ENCODE measurements around the gene SENP2. TPM values are rescaled to one million over a fixed set of nuclear protein-coding genes. Genes with fewer than 3 reads are reported as not detected.
A peak's percentile ranks its signal among the peaks of the same experiment; 100 is the strongest.

The SENP2 gene
- polyA plus RNA-seq, 2 donors = 5.3 to 8.4 TPM

DNA sequence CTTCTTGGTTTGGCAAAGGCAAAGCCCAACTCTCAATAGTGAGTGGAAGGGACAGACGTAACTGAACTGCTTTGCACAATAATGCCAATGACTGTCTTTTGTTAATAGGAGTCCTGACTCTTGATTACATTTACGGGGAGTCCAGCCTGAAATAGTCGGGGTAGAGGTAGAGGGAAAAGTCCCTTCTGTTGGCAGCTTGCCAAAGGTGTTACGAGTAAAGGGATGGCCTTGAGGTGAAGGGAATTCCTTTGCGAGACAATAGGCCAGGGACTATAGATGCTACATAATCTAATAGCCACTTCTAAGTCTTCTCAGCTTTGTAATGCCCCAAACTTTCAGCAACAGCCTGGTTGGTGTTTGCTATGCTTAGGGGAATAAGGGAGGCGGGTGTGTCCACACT lies 2.2 kb upstream of the SENP2 start:
- H3K27ac ChIP-seq (ENCODE audit: low read depth in 2 of 2, low read length in 1 of 2) = no peak overlapping the region
- no peaks in the 10 kb centered on the region for H3K36me3 ChIP-seq (ENCODE audit: control insufficient read depth in 2 of 2, insufficient read depth in 2 of 2, low read length in 1 of 2)
- 59 to 66% methylated on average over 6 of the region's 6 CpGs for WGBS, 2 donors
- no peak overlapping the region for H3K4me3 ChIP-seq (ENCODE audit: low read depth in 1 of 2, low read length in 2 of 2)
- no peaks in the 10 kb centered on the region for H3K4me1 ChIP-seq (ENCODE audit: control insufficient read depth in 2 of 2, insufficient read depth in 2 of 2, low read length in 1 of 2)
- no peaks in the 10 kb centered on the region for H3K9me3 ChIP-seq (ENCODE audit: control insufficient read depth in 2 of 2, insufficient read depth in 1 of 2, low read depth in 1 of 2, low read length in 1 of 2)
- no peaks in the 10 kb centered on the region for H3K27me3 ChIP-seq (ENCODE audit: control insufficient read depth in 1 of 2, insufficient read depth in 2 of 2, low read length in 2 of 2)

DNA sequence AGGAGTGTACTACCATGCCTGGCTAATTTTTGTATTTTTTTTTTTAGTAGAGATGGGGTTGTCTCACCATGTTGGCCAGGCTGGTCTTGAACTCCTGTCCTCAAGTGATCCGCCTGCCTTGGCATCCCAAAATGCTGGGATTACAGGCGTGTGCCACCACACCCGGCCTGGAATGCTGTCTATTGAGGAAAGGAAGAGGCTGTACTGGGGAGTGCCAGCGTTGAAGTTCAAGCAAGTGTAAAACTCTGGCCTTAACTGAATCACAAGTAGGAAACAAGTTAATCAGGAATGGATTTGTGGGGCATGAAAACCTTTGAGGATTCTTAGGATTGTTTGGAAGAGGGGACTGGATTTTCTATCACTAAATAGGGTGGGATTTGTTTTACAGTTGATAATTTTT lies 1.4 kb upstream of the SENP2 start:
- Histone ChIP-seq H3K27ac (ENCODE audit: low read depth in 2 of 2, low read length in 1 of 2) (peak overlapping the region in 1 of 2 donors; percentile 51), H3K27me3 (ENCODE audit: control insufficient read depth in 1 of 2, insufficient read depth in 2 of 2, low read length in 2 of 2) (no peaks in the 10 kb centered on the region), H3K9me3 (ENCODE audit: control insufficient read depth in 2 of 2, insufficient read depth in 1 of 2, low read depth in 1 of 2, low read length in 1 of 2) (no peaks in the 10 kb centered on the region), H3K4me3 (ENCODE audit: low read depth in 1 of 2, low read length in 2 of 2) (no peak overlapping the region), H3K36me3 (ENCODE audit: control insufficient read depth in 2 of 2, insufficient read depth in 2 of 2, low read length in 1 of 2) (no peaks in the 10 kb centered on the region), H3K4me1 (ENCODE audit: control insufficient read depth in 2 of 2, insufficient read depth in 2 of 2, low read length in 1 of 2) (no peaks in the 10 kb centered on the region)
- WGBS, 2 donors = 68 to 80% methylated on average over 4 of the region's 4 CpGs

DNA sequence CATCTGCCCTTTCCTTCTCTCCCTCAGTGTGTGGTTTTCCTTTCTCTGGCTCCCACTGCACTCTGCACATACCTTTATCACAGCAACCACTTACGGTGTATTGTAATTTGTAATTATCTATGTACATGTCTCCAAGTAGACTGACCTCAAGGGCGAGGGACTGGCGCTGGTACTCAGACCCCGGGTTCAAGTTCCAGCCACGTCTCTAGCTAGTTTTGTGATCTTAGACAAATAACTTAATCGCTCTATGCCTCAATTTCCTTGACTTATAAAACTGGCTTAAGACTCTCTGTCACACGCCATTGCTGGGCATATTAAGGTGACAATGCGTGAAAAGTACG lies 607 bp upstream of the SENP2 start:
- H3K4me1 ChIP-seq (ENCODE audit: control insufficient read depth in 2 of 2, insufficient read depth in 2 of 2, low read length in 1 of 2) = no peaks in the 10 kb centered on the region
- no peaks in the 10 kb centered on the region for H3K9me3 ChIP-seq (ENCODE audit: control insufficient read depth in 2 of 2, insufficient read depth in 1 of 2, low read depth in 1 of 2, low read length in 1 of 2)
- no peaks in the 10 kb centered on the region for H3K36me3 ChIP-seq (ENCODE audit: control insufficient read depth in 2 of 2, insufficient read depth in 2 of 2, low read length in 1 of 2)
- no peaks in the 10 kb centered on the region for H3K27me3 ChIP-seq (ENCODE audit: control insufficient read depth in 1 of 2, insufficient read depth in 2 of 2, low read length in 2 of 2)
- peak overlapping the region; percentile 78 to 97 for H3K27ac ChIP-seq (ENCODE audit: low read depth in 2 of 2, low read length in 1 of 2)
- WGBS, 2 donors = 30 to 33% methylated on average over 9 of the region's 9 CpGs
- H3K4me3 ChIP-seq (ENCODE audit: low read depth in 1 of 2, low read length in 2 of 2) = peak overlapping the region; percentile 92 to 93

DNA sequence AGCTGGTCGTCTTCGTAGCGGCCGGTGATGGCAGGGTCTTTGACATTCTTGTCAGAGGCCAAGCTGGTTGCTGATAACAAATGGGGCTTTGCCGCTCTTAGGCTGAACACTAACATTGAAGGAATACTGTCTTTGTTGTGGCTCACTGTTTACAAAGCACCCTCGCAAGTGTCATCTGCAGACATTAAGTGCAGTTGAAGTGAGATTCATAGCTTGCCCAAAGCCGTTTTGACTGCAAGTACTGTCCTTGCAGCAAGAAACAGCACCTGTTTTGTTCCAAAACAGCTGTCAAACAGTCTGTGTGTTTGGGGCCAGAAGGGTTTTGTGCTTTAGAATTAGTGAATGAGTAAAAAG lies 568 bp downstream of the SENP2 start:
- Histone ChIP-seq H3K9me3 (ENCODE audit: control insufficient read depth in 2 of 2, insufficient read depth in 1 of 2, low read depth in 1 of 2, low read length in 1 of 2) (no peaks in the 10 kb centered on the region), H3K36me3 (ENCODE audit: control insufficient read depth in 2 of 2, insufficient read depth in 2 of 2, low read length in 1 of 2) (no peaks in the 10 kb centered on the region), H3K27ac (ENCODE audit: low read depth in 2 of 2, low read length in 1 of 2) (peak overlapping the region; percentile 97 to 99), H3K4me1 (ENCODE audit: control insufficient read depth in 2 of 2, insufficient read depth in 2 of 2, low read length in 1 of 2) (no peaks in the 10 kb centered on the region), H3K4me3 (ENCODE audit: low read depth in 1 of 2, low read length in 2 of 2) (peak overlapping the region; percentile 92 to 93), H3K27me3 (ENCODE audit: control insufficient read depth in 1 of 2, insufficient read depth in 2 of 2, low read length in 2 of 2) (no peaks in the 10 kb centered on the region)
- WGBS, 2 donors = 0% methylated on average over 7 of the region's 7 CpGs

DNA sequence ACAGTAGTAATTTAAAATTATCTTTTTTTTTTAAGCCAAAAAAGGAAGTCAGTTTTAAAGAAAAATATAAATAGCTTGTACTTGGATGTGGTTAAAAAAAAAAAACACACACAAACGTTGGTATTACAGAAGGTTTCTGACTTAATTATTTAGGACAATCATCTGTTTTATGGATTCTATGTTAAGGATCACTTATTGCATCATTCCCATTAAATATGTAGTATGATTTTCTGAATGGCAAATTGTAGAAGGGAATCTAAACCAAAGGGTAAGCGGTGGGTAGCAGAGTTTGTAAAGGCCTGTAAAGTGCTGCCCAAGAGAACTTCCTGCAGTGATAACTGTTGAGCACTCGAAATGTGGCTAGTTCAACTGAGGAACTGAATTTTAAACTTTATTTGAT lies 8.0 kb downstream of the SENP2 start:
- WGBS, 2 donors = 74 to 76% methylated on average over 3 of the region's 3 CpGs
- H3K4me3 ChIP-seq (ENCODE audit: low read depth in 1 of 2, low read length in 2 of 2) = no peak overlapping the region
- no peaks in the 10 kb centered on the region for H3K27me3 ChIP-seq (ENCODE audit: control insufficient read depth in 1 of 2, insufficient read depth in 2 of 2, low read length in 2 of 2)
- no peaks in the 10 kb centered on the region for H3K9me3 ChIP-seq (ENCODE audit: control insufficient read depth in 2 of 2, insufficient read depth in 1 of 2, low read depth in 1 of 2, low read length in 1 of 2)
- H3K27ac ChIP-seq (ENCODE audit: low read depth in 2 of 2, low read length in 1 of 2) = no peak overlapping the region
- H3K4me1 ChIP-seq (ENCODE audit: control insufficient read depth in 2 of 2, insufficient read depth in 2 of 2, low read length in 1 of 2) = no peaks in the 10 kb centered on the region
- peaks cover 0 to 2% of the 10 kb centered on the region in 2 donors for H3K36me3 ChIP-seq (ENCODE audit: control insufficient read depth in 2 of 2, insufficient read depth in 2 of 2, low read length in 1 of 2)

DNA sequence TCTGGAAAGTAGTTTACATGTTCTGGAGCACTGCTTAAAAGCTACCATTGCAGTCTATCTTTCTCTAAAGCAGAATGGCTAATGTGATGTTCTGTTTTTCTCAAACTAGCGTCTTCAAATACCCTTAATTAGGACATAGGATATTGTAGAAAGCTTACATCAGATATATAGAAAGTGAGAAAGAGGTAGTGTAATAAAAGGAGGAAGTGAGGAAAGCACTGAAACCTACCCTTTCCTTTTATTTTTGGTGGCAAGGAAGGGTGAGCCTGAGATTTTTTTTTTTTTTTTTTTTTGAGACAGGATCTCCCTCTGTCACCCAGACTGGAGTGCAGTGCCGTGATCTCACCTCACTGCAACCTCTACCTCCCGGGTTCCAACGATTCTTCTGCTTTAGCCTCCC lies 9.4 kb downstream of the SENP2 start:
- Histone ChIP-seq H3K9me3 (ENCODE audit: control insufficient read depth in 2 of 2, insufficient read depth in 1 of 2, low read depth in 1 of 2, low read length in 1 of 2) (no peaks in the 10 kb centered on the region), H3K36me3 (ENCODE audit: control insufficient read depth in 2 of 2, insufficient read depth in 2 of 2, low read length in 1 of 2) (peaks cover 0 to 2% of the 10 kb centered on the region in 2 donors), H3K27ac (ENCODE audit: low read depth in 2 of 2, low read length in 1 of 2) (no peak overlapping the region), H3K27me3 (ENCODE audit: control insufficient read depth in 1 of 2, insufficient read depth in 2 of 2, low read length in 2 of 2) (no peaks in the 10 kb centered on the region), H3K4me1 (ENCODE audit: control insufficient read depth in 2 of 2, insufficient read depth in 2 of 2, low read length in 1 of 2) (no peaks in the 10 kb centered on the region), H3K4me3 (ENCODE audit: low read depth in 1 of 2, low read length in 2 of 2) (no peak overlapping the region)
- 86 to 96% methylated on average over 4 of the region's 4 CpGs for WGBS, 2 donors

DNA sequence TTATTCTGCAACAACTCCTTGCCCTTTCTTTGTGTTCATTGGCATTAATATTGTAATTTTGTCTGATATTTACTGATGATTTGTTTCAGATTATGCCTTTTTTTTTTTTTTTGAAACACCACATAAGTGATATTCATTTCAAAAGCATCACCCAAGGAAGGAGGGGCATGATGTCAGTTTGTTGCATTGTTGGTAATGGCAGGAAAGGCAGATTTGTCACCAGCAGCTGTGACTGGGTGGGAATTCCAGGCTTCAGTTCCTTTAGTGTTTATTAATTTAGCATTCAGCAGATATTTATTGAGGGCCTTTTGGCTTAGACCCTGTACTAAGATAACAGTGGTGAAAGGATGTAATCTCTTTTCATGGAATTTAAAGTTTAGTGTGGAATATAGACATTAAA lies 19.5 kb downstream of the SENP2 start:
- H3K4me1 ChIP-seq (ENCODE audit: control insufficient read depth in 2 of 2, insufficient read depth in 2 of 2, low read length in 1 of 2) = no peaks in the 10 kb centered on the region
- H3K36me3 ChIP-seq (ENCODE audit: control insufficient read depth in 2 of 2, insufficient read depth in 2 of 2, low read length in 1 of 2) = peaks cover 3 to 13% of the 10 kb centered on the region in 2 donors

DNA sequence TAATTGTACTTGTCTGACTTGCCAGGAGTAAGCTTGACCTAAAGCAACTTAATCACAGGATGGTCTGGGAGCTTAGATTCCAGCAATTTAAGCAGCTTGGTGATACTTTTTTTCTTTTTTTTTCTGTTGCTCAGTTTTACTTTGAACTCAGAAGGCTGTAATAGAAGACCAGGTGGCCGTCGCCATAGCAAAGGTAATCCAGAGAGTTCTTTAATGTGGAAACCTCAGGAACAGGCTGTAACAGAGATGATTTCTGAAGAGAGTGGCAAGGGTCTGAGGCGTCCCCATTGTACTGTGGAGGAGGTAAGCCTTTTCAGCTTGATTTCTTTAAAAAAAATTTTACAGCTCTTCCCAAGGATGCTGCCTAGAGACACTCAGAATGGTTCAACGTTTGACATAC lies 20.1 kb downstream of the SENP2 start:
- H3K36me3 ChIP-seq (ENCODE audit: control insufficient read depth in 2 of 2, insufficient read depth in 2 of 2, low read length in 1 of 2) = peaks cover 3 to 13% of the 10 kb centered on the region in 2 donors
- H3K4me1 ChIP-seq (ENCODE audit: control insufficient read depth in 2 of 2, insufficient read depth in 2 of 2, low read length in 1 of 2) = no peaks in the 10 kb centered on the region
- H3K4me3 ChIP-seq (ENCODE audit: low read depth in 1 of 2, low read length in 2 of 2) = no peak overlapping the region
- WGBS, 2 donors = 87% methylated on average over 4 of the region's 4 CpGs
- H3K9me3 ChIP-seq (ENCODE audit: control insufficient read depth in 2 of 2, insufficient read depth in 1 of 2, low read depth in 1 of 2, low read length in 1 of 2) = no peaks in the 10 kb centered on the region
- no peak overlapping the region for H3K27ac ChIP-seq (ENCODE audit: low read depth in 2 of 2, low read length in 1 of 2)
- H3K27me3 ChIP-seq (ENCODE audit: control insufficient read depth in 1 of 2, insufficient read depth in 2 of 2, low read length in 2 of 2) = no peaks in the 10 kb centered on the region

More for the DNA sequence above, 19.5 kb downstream of the SENP2 start:
- H3K9me3 ChIP-seq (ENCODE audit: control insufficient read depth in 2 of 2, insufficient read depth in 1 of 2, low read depth in 1 of 2, low read length in 1 of 2) = no peaks in the 10 kb centered on the region
- H3K27ac ChIP-seq (ENCODE audit: low read depth in 2 of 2, low read length in 1 of 2) = no peak overlapping the region
- H3K4me3 ChIP-seq (ENCODE audit: low read depth in 1 of 2, low read length in 2 of 2) = no peak overlapping the region
- no peaks in the 10 kb centered on the region for H3K27me3 ChIP-seq (ENCODE audit: control insufficient read depth in 1 of 2, insufficient read depth in 2 of 2, low read length in 2 of 2)

DNA sequence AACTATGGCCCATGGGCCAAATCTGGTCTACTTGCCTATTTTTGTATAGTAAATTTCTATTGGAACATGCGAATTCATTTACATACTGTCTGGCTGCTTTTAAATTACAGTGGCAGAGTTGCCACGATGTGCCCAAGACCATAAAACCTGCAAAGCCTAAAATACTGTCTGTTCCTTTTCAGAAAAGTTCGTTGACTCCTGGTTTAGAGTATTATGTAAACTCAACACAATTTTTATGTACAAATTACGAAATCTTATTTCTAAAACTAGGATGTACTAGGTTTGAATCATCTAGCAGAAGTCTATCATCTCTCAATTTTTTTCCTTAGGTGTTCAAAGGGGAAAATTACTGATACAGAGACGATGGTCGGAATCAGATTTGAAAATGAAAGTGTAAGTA lies 26.9 kb downstream of the SENP2 start:
- 82 to 85% methylated on average over 6 of the region's 6 CpGs for WGBS, 2 donors
- Histone ChIP-seq H3K36me3 (ENCODE audit: control insufficient read depth in 2 of 2, insufficient read depth in 2 of 2, low read length in 1 of 2) (peaks cover 5 to 8% of the 10 kb centered on the region in 2 donors), H3K27ac (ENCODE audit: low read depth in 2 of 2, low read length in 1 of 2) (no peak overlapping the region)

DNA sequence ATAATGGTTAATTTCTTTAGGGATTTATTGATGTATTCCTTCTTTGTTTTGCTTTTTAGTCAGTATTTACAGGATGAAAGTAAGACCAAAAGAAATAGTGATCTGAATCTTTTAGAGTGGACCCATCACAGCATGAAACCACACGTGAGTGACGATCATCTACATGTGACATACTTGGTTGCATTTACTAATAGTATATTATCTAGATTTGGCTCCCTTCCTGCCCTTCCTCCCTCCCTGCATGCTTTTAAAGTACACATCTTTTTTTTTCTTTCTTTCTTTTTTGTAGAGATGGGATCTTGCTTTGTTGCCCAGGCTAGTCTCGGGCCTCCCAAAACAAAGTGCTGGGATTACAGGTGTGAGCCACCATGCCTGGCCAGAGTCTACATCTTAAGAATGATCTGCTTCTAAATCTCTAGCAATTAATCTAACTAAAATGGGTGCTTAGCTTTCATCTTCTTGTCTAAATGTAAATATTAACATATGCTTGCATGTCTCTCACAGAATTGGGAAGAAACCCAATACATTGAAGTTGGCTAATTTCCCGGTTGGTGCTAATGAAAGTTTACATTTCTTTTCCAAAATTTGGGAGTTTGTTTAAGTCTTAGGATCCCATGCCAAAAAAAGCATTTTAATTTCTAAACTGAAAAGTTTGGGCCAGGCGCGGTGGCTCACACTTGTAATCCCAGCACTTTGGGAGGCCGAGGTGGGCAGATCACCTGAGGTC lies 38.0 kb downstream of the SENP2 start:
- Histone ChIP-seq H3K36me3 (ENCODE audit: control insufficient read depth in 2 of 2, insufficient read depth in 2 of 2, low read length in 1 of 2) (no peaks in the 10 kb centered on the region), H3K27ac (ENCODE audit: low read depth in 2 of 2, low read length in 1 of 2) (no peak overlapping the region), H3K4me3 (ENCODE audit: low read depth in 1 of 2, low read length in 2 of 2) (no peak overlapping the region), H3K27me3 (ENCODE audit: control insufficient read depth in 1 of 2, insufficient read depth in 2 of 2, low read length in 2 of 2) (no peaks in the 10 kb centered on the region), H3K4me1 (ENCODE audit: control insufficient read depth in 2 of 2, insufficient read depth in 2 of 2, low read length in 1 of 2) (no peaks in the 10 kb centered on the region), H3K9me3 (ENCODE audit: control insufficient read depth in 2 of 2, insufficient read depth in 1 of 2, low read depth in 1 of 2, low read length in 1 of 2) (no peaks in the 10 kb centered on the region)
- WGBS, 2 donors = 82 to 83% methylated on average over 7 of the region's 7 CpGs

More for the DNA sequence above, 26.9 kb downstream of the SENP2 start:
- Histone ChIP-seq H3K4me3 (ENCODE audit: low read depth in 1 of 2, low read length in 2 of 2) (no peak overlapping the region), H3K27me3 (ENCODE audit: control insufficient read depth in 1 of 2, insufficient read depth in 2 of 2, low read length in 2 of 2) (no peaks in the 10 kb centered on the region), H3K9me3 (ENCODE audit: control insufficient read depth in 2 of 2, insufficient read depth in 1 of 2, low read depth in 1 of 2, low read length in 1 of 2) (no peaks in the 10 kb centered on the region), H3K4me1 (ENCODE audit: control insufficient read depth in 2 of 2, insufficient read depth in 2 of 2, low read length in 1 of 2) (no peaks in the 10 kb centered on the region)
